ENCODE measurements around the gene ABHD1.
"Not testable (repeated sequence)": the region's sequence is repeated elsewhere in the genome, so short reads cannot be mapped to it uniquely, and the experiment has no call there.

ABHD1 gene

DNA sequence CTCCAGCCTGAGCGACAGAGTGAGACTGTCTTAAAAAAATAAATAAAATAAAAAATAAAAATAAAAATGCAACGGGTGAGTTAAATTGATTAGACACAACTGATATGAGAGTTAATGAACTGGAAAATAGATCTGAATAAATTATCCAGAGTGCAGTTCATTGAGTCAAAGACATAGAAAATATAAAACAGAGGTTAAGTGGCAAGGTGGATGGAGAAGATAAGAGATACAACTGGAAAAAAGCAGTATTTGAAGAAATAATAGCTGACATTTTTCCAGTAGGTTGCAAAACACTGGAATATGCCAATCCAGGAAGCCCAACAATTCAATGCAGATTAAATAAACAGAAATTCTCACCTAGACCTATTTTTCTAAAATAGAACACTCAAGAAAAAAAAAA, 15.4 kb upstream of the ABHD1 start:
- FAIRE-seq (no peak), DNase-seq (ENCODE audit: extremely low spot score, insufficient read length, low read depth) (no peak)

DNA sequence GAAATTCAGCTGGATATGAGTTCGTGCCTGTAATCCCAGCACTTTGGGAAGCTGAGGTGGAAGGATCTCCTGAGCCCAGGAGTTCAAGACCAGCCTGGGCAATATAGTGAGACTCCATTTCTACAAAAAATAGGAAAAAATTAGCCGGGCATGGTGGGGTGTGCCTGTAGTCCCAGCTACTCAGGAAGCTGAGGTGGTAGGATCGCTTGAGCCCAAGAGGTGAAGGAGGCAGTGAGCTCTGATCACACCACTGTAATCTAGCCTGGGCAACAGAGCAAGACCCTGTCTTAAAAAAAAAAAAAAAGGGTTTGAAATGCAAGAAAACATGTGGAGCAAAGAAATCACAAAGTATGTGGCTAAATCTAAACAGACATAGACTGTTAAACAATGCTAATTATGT, 14.5 kb upstream of the ABHD1 start:
- no peak for FAIRE-seq
- no peak for DNase-seq (ENCODE audit: extremely low spot score, insufficient read length, low read depth)

DNA sequence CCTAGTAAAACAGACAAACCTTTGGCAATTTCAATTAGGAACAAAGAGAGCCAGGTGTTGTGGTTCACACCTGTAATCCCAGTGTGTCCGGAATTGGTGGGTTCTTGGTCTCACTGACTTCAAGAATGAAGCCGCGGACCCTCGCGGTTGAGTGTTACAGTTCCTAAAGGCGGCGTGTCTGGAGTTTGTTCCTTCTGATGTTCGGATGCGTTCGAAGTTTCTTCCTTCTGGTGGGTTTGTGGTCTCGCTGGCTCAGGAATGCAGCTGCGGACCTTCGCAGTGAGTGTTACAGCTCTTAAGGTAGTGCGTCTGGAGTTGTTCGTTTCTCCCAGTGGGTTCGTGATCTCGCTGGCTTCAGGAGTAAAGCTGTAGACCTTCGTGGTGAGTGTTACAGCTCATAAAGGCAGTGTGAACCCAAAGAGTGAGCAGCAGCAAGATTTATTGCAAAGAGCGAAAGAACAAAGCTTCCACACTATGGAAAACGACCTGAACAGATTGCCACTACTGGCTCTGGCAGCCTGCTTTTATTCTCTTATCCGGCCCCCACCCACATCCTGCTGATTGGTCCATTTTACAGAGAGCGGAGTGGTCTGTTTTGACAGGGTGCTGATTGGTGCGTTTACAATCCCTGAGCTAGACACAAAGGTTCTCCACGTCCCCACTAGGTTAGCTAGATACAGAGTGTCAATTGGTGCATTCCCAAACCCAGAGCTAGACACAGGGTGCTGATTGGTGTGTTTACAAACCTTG, 12.8 kb upstream of the ABHD1 start:
- not testable (repeated sequence) for FAIRE-seq

DNA sequence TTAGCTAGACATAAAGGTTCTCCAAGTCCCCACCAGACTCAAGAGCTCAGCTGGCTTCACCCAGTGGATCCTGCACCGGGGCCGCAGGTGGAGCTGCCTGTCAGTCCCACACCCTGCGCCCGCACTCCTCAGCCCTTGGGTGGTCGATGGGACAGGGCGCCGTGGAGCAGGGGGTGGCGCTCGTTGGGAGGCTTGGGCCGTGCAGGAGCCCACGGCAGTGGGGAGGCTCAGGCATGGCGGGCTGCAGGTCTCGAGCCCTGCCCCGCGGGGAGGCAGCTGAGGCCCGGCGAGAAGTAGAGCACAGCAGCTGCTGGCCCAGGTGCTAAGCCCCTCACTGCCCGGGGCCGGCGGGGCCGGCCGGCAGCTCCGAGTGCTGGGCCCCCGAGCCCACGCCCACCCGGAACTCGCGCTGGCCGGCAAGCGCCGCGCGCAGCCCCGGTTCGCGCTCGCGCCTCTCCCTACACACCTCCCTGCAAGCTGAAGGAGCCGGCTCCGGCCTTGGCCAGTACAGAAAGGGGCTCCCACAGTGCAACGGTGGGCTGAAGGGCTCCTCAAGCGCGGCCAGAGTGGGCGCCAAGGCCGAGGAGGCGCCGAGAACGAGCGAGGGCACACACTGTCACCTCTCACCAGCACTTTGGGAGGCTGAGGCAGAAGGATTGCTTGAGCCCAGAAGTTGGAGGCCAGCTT, 12.1 kb upstream of the ABHD1 start:
- not testable (repeated sequence) for FAIRE-seq; DNase-seq (ENCODE audit: extremely low spot score, insufficient read length, low read depth)

More for the DNA sequence above, 12.8 kb upstream of the ABHD1 start:
- DNase-seq (ENCODE audit: extremely low spot score, insufficient read length, low read depth): not testable (repeated sequence)

DNA sequence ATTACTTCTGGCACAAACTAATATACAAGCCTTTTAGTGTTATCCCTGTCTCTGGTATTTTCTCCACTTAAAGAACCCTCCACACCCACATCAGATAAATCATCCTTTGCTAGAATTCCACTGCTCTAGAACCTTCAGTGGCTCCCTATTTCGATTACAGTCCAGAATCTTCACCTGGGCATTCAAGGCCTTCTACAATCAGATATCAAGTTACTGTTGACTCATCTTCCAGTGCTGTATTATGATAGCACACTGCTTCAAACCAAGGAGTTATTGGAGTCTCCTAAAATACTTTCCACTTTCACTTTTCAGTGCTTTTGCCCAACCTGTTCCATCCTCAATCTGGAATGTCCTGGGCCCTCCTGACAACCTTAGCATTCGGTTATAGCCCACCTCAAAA, 8.1 kb upstream of the ABHD1 start:
- FAIRE-seq (no peak), DNase-seq (ENCODE audit: extremely low spot score, insufficient read length, low read depth) (no peak)

DNA sequence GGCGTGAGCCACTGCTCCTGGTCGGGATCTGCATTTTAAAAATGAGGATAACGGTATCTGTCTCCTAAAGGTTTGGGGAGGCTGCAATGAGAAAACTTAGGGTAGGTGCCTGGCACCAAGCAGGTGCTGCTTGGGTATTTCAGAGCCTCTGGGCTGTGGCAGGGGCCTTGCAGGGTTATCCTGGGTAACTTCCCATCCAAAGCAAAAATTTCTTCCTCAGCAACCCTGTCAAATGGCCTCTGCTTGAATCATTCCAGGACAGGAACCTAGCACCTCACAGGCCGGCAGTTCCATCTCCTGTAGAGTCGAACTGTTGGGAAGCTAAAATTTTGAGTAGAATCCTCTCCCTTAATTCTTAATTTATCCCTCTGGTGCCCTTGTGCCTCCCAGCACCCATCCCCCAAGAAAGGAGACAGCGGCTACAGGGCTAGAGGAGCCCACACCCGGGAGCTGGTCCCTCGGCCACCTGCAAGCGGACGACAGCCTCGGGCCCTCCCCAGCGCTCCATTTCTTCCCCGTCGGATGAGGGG, 5.6 kb upstream of the ABHD1 start:
- no peak for DNase-seq (ENCODE audit: extremely low spot score, insufficient read length, low read depth)
- no peak for FAIRE-seq

DNA sequence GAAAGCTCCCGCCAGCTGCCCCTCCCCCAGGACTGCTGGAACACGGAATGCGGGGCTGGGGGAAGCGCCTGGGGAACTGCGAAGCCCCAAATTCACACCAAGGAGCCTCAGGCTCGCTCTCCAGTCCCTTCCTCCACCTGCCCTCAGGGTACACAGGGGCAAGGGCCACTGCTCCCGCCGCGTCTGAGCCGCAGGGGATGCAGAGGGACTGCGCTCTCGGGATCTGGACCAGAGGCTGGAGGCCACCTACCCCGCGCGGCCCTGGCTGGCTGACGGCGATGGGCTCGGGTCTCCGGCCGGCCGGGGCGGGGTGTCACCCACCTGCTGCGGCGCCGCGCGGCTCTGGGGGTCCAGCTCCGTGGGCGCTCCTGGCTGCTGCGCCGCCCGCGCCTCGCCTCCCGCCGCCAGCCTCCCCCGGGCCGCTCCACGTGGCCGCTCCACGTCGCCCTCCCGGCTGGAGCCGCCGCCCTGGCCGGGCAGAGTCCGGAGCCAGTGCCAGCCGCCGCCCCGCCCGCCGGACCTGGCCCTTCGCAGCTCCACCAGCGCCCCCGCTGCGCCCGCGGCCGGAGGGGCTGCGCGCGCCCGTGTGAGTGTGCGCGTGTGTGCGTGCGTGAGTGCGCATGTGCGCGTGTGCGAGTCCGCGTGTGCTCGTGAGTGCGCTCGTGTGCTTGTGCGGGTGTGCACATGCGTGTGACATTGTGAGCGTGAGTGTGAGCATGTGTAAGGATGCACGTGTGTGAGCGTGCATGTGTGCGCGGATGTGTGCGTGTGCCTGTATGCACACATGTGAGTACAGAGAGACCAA, 4.9 kb upstream of the ABHD1 start, which contains the start of gene CGREF1:
CGREF1 (minus strand) TSS at position 604 of the 805 bp plus-strand sequence. CDS start 14,762 bp downstream, outside the sequence.
- FAIRE-seq (no peak), DNase-seq (ENCODE audit: extremely low spot score, insufficient read length, low read depth) (no peak)

DNA sequence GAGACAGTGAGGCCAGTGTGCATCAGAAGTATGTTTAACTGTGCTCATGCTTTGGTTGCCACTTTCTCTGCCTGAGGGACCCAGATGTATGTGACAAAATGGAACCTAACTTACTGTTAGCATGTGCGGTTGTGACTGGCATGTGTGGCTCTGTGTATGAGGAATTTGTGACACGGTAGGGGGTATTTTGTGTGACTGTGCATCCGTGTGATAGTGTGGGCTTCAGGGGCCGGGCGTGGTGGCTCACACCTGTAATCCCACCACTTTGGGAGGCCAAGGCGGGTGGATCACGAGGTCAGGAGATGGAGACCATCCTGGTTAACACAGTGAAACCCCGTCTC, 4.3 kb upstream of the ABHD1 start:
- DNase-seq (ENCODE audit: extremely low spot score, insufficient read length, low read depth); FAIRE-seq: not testable (repeated sequence)

DNA sequence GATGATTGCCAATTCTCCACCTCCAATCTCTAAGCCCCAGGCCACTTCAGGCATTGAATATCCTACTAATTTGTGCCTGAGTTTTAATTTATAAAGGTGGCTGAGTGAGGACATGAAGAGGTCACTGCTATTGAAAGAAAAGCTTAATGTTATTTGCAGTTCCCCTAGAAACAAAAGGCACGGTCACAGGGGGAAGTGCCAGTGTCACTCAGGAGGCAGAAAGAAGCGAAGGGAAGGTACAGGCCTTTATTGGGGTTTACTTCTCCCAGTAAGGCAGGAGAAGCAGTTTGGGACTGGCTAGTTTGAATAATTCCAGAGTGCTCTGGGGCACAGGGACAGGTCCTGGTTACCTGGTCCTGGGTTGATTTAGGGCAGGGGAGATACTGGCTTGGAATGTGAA, 1.7 kb upstream of the ABHD1 start:
- no peak for DNase-seq (ENCODE audit: extremely low spot score, insufficient read length, low read depth)
- FAIRE-seq: no peak

DNA sequence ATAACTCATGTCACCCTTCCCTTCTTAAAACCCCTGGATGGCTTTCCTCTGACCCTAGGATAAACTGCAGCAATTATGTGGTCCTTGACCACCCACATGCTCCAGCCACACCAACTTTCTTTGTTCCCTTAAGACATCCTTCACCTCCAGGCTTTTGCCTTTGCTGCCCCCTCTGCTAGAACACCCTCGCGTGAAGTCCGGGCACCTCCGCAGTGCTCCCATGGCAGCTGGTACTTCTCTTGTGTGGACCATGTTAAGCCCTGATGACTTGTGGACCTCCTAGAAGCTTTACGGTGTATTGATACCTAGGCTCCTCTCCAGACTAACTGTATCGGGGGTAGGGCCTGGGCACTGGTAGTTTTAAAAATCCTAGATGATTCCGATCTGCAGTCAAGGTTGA, 824 bp upstream of the ABHD1 start:
- FAIRE-seq: no peak
- no peak for DNase-seq (ENCODE audit: extremely low spot score, insufficient read length, low read depth)

DNA sequence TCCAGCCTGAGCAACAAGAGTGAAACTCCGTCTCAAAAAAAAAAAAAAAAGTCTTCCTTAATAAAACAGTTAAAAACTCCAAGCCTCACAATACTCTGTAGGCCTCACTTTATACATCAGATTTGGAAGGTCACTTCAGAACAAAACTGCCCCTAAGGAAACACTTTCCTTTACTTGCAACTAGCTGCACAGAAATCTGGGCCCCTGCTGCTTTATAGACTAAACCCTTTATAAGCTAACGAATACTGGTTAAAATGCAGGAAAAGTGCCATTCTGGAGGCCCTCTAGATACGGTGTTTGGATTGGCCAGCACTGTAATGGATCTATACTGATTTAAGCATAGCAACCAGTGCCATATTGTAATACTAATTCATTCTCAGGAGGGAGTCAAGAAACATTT, 1.5 kb downstream of the ABHD1 start:
- FAIRE-seq (no peak), DNase-seq (ENCODE audit: extremely low spot score, insufficient read length, low read depth) (no peak)

DNA sequence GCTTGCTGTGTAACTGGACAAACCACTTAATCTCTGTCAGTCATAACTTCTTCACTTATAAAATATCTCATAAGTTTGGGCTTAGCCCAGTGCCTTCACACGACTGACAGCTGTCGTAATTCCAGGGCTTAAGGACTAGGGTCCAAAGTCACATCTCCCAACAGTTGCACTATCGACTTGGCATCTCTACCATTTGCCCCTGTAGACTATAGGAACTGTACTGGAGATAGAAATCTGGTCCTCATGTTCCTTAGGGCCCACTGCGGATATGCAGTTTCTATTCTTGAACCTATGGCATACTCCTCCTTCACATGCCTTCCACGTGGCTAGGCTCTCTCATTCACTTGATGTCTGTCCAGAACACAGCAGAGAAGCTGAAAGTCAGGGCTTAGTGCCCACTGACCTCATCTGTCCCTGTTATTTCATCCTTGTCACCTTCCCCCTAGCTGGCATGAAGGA, 2.7 kb downstream of the ABHD1 start:
- FAIRE-seq: no peak

DNA sequence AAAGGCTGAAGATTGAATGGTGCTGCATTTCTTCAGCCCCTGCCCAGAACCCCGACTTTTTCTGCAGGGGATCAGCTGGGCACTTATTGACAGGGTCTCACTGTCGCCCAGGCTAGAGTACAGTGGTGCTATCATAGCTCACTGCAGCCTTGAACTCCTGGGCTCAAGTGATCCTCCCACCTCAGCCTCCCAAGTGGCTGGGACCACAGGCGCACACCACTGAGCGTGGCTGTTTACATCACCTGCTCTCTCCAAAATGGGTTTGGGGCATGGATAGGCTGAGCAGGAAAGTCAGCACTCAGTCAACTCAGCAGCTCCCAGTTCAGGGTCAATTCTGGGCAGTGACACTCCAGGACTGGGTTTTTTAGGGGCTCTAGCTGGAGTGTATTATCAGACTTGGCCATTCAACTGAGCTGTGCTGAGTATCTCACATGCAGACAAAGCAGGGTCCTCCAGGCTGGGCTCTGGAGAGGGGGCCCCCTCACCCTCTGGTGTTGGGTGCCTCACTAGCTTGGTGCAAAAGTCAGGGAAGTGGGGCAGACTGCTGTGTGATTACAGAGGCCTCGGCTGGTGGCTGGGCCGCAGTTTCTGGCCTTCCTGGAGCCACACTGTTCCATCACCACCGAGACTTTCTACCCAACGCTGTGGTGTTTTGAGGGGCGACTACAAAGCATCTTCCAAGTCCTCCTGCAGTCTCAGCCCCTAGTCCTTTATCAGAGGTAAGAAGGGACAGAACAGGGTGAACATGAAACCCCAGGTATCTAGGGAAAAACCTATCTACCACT, 4.5 kb downstream of the ABHD1 start:
- DNase-seq (ENCODE audit: extremely low spot score, insufficient read length, low read depth) (no peak), FAIRE-seq (no peak)

More for the DNA sequence above, 2.7 kb downstream of the ABHD1 start:
- DNase-seq (ENCODE audit: extremely low spot score, insufficient read length, low read depth): no peak

DNA sequence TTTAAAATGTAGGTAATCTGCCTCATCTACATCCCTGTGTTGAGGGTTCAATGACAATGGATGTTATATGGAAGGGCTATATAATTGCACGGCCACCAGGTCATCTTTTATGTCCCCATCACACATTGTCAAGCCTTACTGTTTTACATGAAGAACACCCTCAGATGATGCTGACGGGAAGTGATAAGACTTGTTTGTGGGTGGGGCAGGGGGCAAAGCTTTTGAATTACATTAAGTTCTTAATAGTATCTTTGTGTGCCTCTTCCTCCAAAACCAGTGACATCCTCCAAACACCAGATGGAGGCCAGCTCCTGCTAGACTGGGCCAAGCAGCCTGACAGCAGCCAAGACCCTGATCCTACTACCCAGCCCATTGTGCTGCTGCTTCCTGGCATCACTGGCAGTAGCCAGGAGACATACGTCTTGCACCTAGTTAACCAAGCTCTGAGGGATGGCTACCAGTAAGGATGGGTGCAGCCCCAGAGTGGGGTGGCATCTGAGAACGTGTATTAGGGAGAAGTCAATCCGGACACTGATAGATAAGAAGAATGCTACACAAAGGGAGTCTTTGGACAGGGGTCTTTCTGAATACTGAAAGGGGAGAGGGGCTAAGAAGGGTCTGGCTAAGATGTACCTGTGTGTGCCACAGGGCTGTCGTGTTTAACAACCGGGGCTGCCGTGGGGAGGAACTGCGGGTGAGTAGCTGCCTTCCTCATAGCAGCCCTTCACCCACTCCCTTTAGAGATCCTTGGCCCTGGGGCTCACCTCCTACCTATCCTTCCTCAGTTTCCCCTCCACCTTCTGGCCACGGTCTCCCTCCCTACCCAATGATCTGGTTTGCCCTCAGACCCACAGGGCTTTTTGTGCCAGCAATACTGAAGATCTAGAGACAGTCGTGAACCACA, 5.3 kb downstream of the ABHD1 start:
- no peak for DNase-seq (ENCODE audit: extremely low spot score, insufficient read length, low read depth)
- no peak for FAIRE-seq

DNA sequence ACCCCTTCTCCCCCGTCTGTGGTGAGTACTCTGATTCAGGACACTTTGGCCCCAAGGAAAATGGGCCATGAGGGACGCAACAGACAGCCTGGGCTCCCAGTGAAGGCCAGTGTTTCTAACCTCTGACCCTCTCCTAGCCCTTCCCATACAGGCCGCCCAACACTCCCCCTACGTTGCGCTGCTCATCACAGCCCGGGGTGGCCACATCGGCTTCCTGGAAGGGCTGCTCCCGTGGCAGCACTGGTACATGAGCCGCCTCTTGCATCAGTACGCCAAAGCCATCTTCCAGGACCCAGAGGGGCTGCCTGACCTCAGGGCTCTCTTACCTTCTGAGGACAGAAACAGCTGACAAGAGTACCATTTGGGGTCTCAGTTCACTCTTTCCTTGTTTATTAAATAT, 6.8 kb downstream of the ABHD1 start:
- DNase-seq (ENCODE audit: extremely low spot score, insufficient read length, low read depth) (no peak), FAIRE-seq (no peak)

DNA sequence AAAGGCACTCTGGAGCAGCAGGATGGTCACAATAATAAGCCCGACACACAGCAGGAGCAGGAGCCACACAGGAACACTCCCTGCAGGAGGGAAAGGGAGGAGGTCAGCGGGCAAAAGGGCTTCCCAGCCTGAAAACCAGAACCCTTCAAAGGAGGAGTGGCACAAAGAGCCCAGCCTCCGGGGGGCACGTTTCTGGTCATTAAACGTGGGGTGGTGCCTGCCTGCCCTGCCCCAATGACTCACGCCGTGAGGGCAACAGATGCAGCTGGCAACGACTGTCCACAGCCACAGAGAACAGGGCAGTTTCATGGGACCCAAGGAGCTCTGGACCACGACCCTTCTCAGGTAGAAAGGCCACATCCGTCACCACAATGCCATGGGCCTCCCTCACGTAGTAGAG, 7.8 kb downstream of the ABHD1 start:
- FAIRE-seq (no peak), DNase-seq (ENCODE audit: extremely low spot score, insufficient read length, low read depth) (no peak)

DNA sequence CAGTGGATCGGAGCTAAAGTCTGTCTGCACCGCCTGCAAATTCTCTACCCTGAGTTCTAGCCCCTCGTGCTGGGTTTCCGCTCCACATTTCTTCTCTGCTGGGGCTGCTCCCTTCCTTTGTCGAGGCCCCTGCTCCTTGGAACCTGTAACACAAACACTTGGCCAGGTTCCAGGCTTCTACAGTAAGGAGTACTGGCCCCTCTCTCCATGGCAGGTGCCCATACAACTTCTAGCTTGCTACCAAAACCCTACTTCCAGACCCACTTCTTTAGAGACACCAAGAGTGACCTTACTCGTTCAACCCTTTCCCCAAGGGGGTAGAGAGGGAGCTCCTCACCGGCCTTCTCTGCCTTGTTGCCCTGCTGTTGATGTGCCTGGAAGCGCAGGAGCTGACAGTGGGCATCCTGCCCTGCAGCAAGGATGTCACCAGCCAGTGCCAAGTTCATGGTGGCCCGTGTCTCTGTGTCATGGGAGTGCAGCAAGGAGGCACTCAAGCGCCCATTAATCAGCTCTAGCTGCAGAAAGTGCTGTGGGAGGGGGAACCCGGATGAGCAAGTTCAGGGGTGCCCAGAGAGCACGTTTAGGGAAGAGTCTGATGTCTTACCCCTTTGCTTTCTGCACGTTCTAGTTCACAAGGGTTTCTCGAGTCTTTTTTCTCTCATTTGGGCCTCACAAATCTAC, 9.7 kb downstream of the ABHD1 start:
- FAIRE-seq (no peak), DNase-seq (ENCODE audit: extremely low spot score, insufficient read length, low read depth) (no peak)

Measured in GM18507 (cell line).